ES-I3 (cell line): ENCODE data around the gene SLC34A3.

Experiments
- H3K36me3 ChIP-seq: 2 replicates; pipeline ENCODE4 v1.6.1; 2013; ENCODE audit warnings: mild to moderate bottlenecking, low read length, control low read depth, moderate library complexity; ENCODE audit not compliant: insufficient read depth
- H3K4me1 ChIP-seq: 2 replicates; pipeline ENCODE4 v1.6.1; 2013; ENCODE audit warnings: mild to moderate bottlenecking, control low read depth, low read length; ENCODE audit not compliant: insufficient read depth
- H3K9ac ChIP-seq: 2 replicates; pipeline ENCODE4 v1.6.1; 2013; ENCODE audit warnings: low read depth, mild to moderate bottlenecking, low read length, moderate library complexity
- H3K9me3 ChIP-seq: 2 replicates; pipeline ENCODE4 v1.6.1; 2013; ENCODE audit warnings: mild to moderate bottlenecking, low read length, moderate library complexity; ENCODE audit not compliant: control insufficient read depth, insufficient read depth

SLC34A3 gene

GRCh38 chr9:137243626-137244485 lies 13.2 kb downstream of the SLC34A3 start:
- H3K4me1 ChIP-seq: peaks cover 18% of the 10 kb centered on the region; the same call in 1 of the 2 replicates
- no peaks in the 10 kb centered on the region for H3K9me3 ChIP-seq
- H3K9ac ChIP-seq: no peak overlapping the region
- peaks cover 12% of the 10 kb centered on the region for H3K36me3 ChIP-seq

- Histone ChIP-seq H3K9ac (no peak overlapping the region), H3K36me3 (peaks cover 12% of the 10 kb centered on the region), H3K4me1 (peaks cover 18% of the 10 kb centered on the region; the same call in 1 of the 2 replicates), H3K9me3 (no peaks in the 10 kb centered on the region)
Observed at GRCh38 chr9:137244486-137245449, 14.1 kb downstream of the SLC34A3 start.

DNA sequence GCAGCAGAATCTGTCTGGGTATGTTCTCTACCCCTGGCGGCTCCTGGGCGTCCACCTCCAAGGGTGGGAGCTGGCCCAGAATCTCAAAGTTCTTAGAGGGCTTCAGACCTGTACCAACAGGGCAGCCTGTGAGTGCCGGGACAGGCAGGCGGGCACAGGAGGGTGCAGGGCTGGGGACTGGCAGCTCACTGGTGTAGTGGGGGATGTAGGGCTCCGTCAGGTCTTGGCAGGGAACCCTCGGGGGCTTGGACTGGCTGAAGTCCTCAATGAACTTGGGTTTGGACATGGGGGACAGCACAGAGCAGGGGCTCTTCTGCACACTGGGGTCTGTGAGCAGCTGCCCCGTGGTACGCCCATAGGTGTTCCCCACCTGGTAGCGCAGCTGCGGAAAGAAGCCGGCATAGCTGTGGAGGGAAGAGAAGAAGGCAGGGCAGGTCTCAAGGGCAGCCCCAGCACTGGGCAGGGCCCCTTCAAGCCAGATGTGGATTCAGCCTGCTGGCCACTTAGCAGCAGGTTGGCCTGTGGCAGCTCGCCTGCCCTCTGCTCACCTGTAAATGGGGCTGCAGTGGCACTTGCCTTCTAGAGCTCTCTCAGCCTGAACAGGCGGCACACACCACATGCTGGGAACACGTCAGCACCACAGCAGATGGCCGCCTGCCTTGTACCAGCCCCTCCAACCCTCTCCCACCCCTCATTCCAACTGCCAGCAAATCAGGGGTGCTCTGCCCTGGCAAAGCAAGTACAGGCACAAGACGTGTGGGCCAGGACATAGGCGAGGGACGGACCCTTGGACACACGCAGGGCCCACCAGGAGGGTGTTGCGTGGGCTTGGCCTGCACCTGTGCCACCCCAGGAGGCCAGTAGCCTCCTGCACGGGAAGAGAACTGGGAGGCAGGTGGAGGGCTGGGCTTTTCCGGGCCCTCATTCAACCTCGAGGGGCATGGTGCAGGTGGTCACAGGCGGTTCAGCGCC lies 15.0 kb downstream of the SLC34A3 start:
- Histone ChIP-seq H3K9ac (no peak overlapping the region), H3K9me3 (no peaks in the 10 kb centered on the region), H3K36me3 (peaks cover 12% of the 10 kb centered on the region), H3K4me1 (peaks cover 22% of the 10 kb centered on the region; the same call in 1 of the 2 replicates)

DNA sequence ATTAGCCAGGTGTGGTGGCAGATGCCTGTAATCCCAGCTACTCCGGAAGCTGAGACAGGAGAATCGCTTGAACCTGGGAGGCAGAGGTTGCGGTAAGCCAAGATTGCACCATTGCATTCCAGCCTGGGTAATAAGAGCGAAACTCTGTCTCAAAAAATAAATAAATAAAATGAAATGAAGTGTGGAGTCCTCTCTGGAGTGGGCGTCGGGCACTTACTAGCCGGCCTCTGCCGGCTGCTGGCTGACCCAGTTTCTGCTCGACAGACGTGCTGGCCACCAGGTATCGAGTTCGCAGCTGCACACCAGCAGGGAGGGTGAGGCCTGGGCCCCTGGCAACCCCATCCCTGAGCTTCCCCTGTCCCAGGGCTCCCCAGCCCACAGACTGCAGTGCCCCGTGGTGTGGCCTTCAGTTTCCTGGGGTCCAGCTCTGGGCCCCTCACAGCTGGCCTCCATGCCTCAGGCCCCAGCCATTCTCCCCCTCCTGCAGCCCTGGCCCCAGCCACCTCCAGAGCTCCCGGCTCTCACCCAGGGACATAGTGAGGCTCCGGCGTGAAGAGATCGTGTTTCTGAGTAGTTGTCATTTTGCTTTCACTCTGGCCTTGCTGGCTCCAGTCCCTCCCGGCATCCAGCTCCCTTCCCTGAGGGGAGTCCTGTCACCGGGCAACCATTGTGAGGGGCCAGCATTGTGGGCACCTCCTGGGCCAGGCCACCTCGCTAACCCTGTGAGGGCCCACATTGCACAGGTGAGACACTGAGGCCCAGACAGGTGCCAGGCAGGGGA lies 16.6 kb downstream of the SLC34A3 start:
- H3K9me3 ChIP-seq: no peaks in the 10 kb centered on the region
- H3K9ac ChIP-seq: no peak overlapping the region
- peaks cover 25% of the 10 kb centered on the region; the same call in 1 of the 2 replicates for H3K4me1 ChIP-seq
- peaks cover 11% of the 10 kb centered on the region for H3K36me3 ChIP-seq

GRCh38 chr9:137247916-137248175 lies 17.1 kb downstream of the SLC34A3 start:
- peaks cover 5% of the 10 kb centered on the region; the same call in 1 of the 2 replicates for H3K36me3 ChIP-seq
- H3K9ac ChIP-seq: no peak overlapping the region
- no peaks in the 10 kb centered on the region for H3K9me3 ChIP-seq
- peaks cover 22% of the 10 kb centered on the region; the same call in 1 of the 2 replicates for H3K4me1 ChIP-seq

GRCh38 chr9:137250329-137251193 lies 19.9 kb downstream of the SLC34A3 start:
- H3K36me3 ChIP-seq: no peaks in the 10 kb centered on the region
- peaks cover 8% of the 10 kb centered on the region; the same call in 1 of the 2 replicates for H3K4me1 ChIP-seq
- H3K9me3 ChIP-seq: no peaks in the 10 kb centered on the region
- no peak overlapping the region for H3K9ac ChIP-seq

- no peaks in the 10 kb centered on the region for H3K9me3 ChIP-seq
- H3K36me3 ChIP-seq: no peaks in the 10 kb centered on the region
- H3K9ac ChIP-seq: no peak within 1 kb of the TSS
- peaks cover 8% of the 10 kb centered on the region; the same call in 1 of the 2 replicates for H3K4me1 ChIP-seq
Observed at GRCh38 chr9:137251194-137251461, 20.4 kb downstream of the SLC34A3 start, which contains the start of gene STPG3. TSS of gene STPG3 (plus strand) at chr9:137251286. CDS start at chr9:137251287, 1 bp downstream.

DNA sequence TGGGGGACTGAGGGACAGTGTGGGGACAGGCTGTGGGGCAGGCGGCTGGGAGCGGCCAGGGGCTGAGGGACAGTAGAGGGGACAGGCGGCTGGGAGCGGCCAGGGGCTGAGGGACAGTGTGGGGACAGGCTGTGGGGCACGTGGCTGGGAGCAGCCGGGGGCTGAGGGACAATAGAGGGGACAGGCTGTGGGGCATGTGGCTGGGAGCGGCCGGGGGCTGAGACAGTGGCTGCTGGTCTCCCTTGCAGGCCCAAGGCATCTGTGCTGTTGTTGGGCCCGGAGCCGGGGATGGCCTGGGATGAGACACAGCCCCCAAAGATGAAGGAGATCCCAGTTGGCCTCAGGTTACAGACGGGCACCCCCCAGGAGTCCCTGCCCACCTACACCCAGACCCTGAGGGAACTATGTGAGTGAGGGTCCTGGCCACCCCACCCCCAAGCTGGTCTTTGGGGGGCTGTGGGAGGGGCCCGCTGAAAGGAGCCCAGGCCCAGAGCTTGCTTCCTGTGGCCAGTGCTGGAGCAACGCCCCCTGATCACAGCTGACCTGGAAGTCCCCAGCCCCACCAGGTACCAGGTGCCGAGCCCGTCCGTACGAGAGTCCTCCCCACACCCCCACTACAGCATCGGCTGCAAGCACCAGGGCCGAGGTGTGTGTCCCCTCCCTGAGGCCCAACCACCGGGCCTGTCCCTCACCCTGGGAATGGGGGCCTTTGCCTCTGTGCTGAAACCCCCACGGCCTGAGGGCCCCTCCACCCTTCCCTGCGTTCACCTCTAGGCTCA lies 21.0 kb downstream of the SLC34A3 start:
- H3K9me3 ChIP-seq: no peaks in the 10 kb centered on the region
- no peak overlapping the region for H3K9ac ChIP-seq
- peaks cover 2% of the 10 kb centered on the region; the same call in 1 of the 2 replicates for H3K36me3 ChIP-seq
- H3K4me1 ChIP-seq: peaks cover 8% of the 10 kb centered on the region; the same call in 1 of the 2 replicates

DNA sequence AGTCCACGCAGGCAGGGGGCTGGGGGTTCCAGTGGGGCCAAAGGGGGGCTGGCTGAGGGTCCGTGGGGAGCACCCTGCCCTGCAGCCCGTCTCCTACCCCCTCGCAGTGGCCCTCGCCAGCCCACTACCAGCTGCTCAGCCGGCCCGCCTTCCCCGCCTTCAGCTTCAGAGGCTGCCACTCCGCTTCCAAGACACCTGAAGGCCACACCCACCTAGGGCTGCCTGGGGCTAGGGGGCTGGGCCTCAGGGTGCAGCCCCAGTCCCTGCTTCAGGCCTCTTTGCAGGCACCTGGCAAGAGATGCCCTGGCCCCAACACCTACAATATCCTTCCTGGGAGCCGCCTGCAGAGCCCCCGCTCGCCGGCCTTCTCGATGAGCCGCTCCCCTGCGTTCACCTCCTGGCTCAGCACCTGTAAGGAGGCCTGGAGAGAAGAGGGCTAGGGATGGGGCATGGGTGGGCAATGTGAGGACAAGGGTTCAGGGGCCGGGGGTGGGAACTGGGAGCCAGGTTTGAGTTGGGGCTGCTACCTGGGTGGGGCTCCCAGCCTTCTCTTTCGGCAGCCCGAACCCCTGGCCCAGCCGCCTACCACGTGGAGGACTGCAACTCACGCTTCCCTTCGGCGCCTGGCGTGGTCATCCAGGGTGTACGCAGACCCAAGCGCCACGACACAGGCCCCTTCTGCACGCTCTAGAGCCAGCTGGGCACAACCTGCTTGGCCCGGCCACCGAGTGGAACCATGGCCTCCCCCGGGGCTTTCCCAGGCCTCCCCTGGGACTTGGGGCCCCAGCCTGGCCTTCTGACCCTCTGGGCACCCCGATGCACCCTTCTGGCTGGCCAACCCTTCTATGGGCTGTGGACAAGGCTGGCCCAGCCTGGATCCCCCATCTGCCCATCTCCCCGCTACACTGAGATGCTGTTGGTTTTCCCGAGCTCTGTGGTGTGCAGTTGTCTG lies 22.1 kb downstream of the SLC34A3 start:
- no peak overlapping the region for H3K9ac ChIP-seq
- H3K9me3 ChIP-seq: no peaks in the 10 kb centered on the region
- peaks cover 8% of the 10 kb centered on the region; the same call in 1 of the 2 replicates for H3K4me1 ChIP-seq
- peaks cover 8% of the 10 kb centered on the region for H3K36me3 ChIP-seq

- peaks cover 12% of the 10 kb centered on the region for H3K36me3 ChIP-seq
- peak overlapping the region; percentile 55; the same call in 1 of the 2 replicates for H3K9ac ChIP-seq
- H3K4me1 ChIP-seq: peaks cover 8% of the 10 kb centered on the region; the same call in 1 of the 2 replicates
- no peaks in the 10 kb centered on the region for H3K9me3 ChIP-seq
Observed at GRCh38 chr9:137253717-137254623, 23.3 kb downstream of the SLC34A3 start.
